ENCODE data around the gene DEGS2. TPM values are rescaled to one million over a fixed set of nuclear protein-coding genes. Genes with fewer than 3 reads are reported as not detected.

Gene DEGS2
- total RNA-seq, 1 donor from 2014 or later, result 149 TPM

Other genes with a start within 250 kb of the DEGS2 start
- 89.1 TPM for gene EVL, start 94.2 kb downstream of the DEGS2 start, total RNA-seq
- 63.8 TPM for gene YY1, start 79.5 kb upstream of the DEGS2 start, total RNA-seq
- 165 TPM for gene SLC25A29, start 146.8 kb upstream of the DEGS2 start, total RNA-seq
- 0.20 TPM for gene SLC25A47, start 163.7 kb upstream of the DEGS2 start, total RNA-seq
- 10.4 TPM for gene WDR25, start 216.8 kb upstream of the DEGS2 start, total RNA-seq

Data from mucosa of gallbladder (tissue), 1 donor.